Hematopoietic multipotent progenitor cell treated with erythropoietin and hydrocortisone succinate and interleukin-3 and kit ligand, for 6 days (in vitro differentiated cells): ENCODE results near the gene SLC4A4.
"Not testable (repeated sequence)": the region's sequence is repeated elsewhere in the genome, so short reads cannot be mapped to it uniquely, and the experiment has no call there.

Experiments used
- DNase-seq: peaks from one replicate; pipeline ENCODE4 v3.0.0-alpha.2; 2015

SLC4A4 gene

DNA sequence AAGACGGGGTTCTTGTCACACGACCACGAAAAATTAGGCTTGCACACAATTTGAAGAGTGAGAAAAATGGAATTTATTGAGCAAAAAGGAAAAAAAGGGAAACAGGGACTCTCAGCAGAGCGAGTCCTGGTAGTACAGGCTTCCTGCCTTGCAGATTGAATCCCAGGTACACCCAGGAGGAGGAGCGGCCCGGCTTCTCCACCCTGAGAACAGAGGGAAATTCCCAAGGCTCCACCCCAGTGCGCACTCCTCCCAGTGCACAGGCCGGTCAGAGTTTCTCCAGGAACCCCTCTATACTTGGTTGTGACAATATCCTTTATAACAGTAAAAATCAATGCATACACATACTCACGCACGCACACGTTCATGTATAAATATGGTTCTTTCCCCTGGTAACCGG, 22.0 kb downstream of the SLC4A4 start:
- no peak for DNase-seq

DNA sequence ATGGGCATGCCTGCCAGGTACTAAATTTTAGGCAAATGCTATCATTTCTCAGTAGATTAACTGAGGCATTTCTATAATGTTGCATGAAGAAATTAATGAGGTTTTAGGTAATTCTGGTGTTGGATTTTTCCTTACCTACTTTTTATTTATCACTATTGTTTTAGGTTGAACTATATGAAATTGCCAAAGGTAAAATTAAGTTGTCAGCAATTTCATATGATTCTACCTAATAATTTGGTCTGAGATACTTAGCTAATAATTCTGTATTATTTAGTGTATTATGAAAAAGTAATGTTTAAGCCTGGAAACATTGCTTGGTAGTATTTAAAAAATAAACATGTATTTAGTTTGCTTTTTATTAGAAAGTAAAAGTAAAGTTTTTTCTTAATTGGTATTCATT, 22.7 kb downstream of the SLC4A4 start:
- no peak for DNase-seq

DNA sequence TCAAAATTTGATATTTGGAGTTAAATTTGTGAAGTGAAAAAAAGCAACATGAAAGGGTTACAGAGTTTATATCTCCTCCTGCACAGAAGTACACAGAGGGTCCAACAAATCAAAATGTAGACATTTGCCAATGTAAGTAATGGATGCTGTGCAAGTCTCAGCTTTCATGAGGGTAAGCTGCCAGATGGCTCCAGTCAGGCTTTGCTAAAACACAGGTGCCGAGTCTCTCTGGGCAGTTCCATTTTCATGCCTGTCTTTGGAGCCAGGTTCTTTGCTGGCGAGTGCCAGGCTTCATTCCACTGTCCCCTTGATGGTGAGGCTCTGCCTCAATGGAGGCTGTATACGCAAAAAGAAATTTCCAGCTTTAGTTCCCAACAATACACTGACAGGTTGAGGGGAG, 27.9 kb downstream of the SLC4A4 start:
- DNase-seq: no peak

DNA sequence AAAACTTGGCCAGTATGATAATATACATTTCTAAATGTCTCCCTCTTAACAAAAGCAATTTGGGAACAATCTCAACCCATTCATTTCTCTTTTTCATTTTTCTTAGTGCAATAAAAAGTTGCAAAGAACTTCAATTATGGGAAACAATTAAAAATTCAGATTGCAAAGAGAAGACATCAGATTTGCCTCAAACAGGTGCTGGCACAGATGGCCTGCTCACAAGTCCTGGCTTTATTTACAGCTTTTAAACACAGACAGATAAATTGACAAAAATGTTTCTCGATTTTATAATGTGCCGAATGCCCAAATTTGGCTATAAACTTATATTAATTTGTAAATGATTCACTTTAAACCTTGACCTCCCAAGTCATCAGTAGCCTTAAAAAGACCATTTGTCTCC, 28.7 kb downstream of the SLC4A4 start:
- DNase-seq: no peak

DNA sequence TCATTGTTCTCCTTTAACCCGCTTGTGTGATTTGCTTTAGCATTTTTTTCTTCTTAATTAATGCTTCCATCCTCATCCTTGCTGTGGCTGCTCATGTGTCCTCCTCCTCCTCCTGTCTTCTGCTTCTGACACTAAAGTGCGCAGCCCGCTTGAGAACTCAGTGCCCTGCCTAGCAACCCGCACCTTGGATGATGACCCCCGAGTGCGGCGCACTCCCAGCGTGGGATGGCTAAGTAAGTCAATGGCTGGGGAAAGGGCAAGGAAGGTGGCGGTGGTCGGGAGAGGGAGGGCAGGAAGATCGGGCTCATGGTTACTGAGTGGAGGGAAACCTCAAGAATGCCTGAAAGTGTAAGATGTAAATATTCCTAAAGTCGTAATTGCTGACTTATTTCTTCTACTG, 30.1 kb downstream of the SLC4A4 start:
- no peak for DNase-seq

DNA sequence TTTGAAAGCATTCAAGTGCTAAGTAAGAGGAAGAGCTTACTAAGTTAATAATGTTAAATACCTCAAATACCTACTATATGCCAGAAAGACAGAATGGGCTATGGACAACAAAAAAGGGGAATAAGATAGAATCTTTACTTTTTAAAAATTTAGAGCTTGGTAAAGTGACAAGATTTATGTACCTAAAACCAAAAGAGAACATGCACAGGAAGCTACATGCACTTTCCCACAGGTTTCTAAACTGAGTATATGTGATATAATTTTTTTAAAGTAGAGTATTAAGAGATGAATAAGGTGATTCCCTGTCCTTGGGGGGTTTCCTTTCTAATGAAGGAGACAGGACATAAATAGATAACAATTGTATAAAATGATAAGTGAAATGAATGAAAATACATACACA, 30.7 kb downstream of the SLC4A4 start:
- DNase-seq: no peak

DNA sequence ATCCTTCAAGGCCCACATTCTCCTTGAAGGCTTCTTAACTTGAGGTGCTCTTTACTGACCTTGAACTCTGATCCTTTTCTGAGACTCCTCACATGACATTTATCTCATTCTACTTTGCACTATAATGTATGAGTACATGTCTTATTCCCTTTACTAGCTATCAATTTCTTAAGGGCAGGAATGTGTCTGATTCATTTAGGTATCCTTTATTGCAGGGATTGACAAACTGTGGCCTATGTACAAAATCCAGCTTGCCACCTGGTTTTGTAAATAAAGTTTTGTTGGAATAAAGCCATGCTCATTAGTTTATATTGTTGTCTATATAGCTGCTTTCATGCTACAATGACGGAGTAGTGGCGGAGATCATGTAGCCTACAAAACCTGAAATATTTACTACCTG, 36.7 kb downstream of the SLC4A4 start:
- DNase-seq: no peak

DNA sequence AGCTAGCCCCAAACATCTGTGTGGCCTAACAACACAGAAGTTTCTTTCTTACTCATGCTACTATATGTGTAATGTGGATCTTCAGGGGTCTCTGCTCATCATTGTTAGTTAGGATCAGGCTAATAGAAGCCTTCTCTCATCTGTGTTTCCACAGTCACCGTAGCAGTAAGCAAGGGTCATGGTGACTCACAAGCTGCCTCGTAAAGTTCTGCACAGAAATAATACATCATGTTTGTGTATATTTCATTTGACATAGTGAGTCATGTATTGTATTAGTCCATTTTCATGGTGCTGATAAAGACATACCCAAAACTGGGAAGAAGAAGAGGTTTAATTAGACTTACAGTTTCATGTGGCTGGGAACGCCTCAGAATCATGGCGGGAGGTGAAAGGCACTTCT, 38.7 kb downstream of the SLC4A4 start:
- no peak for DNase-seq

DNA sequence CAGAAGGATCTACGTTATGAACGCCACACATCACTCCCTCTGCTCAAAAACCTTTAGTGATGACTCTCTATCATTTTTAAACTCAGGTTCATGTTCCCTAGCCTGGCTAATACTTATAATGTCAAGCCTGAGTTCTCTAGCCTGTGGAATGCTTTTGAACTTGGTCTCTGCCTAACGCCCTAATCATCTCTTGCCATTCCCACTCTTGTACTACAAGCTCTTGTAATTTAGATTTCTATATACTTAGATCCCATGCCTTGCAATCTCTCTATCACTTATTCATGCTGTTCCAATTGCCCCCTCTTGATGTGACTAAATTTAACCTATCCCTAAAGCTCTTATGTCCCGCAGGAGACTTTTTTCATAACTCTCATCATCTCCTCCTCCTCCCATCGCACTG, 40.3 kb downstream of the SLC4A4 start:
- DNase-seq: no peak

DNA sequence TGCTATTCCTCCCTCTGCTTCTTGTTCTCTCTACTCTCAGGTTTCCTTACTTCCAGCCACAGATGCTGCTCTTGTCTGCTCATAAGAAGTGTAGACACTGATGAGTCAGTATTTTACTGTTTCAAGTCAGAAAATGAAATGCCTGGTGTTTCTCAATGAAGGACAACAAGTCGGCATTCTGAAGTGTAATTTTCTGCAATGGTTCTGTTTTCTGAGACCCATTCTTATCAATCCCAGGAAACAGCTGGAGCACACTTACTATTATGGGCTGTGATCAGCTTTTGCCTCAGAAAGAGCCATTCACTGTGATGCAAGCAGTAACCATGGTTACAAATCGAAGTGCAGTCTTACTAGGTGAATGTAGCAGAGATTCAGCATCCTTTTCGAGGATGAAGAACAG, 42.0 kb downstream of the SLC4A4 start:
- no peak for DNase-seq

DNA sequence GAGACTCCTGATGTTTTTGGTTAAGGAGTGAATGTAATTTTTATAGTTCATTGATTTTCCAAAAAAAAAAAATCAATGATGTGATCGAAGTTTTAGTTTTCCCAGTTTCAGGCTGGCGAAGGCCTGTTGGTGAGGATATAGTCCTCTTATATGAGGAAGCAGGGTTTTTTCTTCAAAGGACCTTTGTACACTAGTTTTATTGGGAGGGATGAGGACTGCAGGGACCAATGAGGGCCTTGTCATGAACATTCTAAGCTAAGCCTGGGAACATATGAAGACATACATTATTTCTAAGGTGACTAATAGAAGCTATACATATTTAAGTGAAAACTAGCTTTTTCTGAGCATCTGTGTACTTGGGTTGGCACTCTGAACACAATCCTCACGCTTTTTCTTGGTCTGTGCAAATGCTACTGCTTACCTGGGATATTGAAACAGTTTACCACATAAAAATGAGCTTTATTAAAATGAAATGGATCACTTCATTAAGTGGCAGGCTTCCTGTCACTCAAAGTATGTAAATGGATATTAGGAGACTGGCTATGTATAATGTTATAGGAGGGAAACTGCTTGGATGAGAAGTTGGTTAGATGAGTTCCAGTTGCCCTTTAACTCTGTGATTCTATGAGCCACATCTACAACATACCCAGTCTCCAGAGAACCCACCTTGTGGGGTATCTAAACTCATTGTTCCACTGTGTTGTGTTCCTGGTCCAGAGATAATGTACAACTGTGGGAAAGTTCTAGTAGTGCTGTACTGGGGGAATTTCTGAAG, 43.5 kb downstream of the SLC4A4 start:
- no peak for DNase-seq

DNA sequence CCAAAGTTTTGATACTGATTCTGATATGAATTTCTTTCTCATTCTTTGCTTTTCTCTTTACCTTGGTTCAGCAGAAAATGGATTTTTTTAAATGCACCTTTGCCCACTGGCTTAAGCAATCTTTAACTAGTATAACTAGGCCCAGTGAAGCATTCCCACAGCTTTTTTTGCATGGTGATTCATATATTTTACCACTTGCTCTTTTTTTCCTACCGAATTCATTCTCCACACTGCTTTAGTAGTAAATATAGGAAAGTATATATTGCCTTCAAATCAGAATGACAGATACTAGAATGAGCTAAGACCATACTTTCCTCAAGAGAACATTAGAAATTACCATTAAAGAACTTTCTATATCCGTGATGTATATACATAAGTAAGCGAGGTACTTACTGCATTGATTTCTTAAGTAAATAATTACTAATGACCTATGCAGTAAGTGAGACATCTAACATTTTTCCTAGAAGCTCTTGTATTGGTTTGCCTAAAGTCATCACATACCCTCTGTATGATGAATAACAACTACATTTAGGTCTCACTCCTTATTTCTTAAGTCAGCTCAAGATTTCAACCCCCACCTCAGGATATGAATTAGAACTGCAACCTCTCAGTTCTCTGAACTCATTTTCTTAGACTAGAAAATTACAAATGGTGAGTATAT, 44.2 kb downstream of the SLC4A4 start:
- DNase-seq: no peak

DNA sequence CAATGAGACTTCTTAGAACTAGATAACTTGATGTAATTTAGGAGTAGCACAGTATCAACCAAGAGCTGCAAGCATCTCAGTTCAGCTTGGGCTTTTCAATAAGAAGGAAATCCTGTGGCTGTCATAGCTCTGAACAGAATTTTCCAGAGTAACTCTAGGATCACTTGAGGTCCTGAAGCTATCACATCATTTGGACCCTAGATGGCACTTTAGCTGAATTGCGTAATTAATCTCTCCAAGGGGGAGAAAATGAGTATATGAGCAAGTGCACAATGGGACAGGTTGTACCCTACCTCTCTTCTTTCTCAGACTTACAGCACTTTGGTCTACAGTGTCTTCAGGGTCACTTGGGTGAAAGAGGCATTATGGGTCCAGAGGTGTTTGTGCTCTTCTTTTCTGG, 45.2 kb downstream of the SLC4A4 start:
- no peak for DNase-seq

DNA sequence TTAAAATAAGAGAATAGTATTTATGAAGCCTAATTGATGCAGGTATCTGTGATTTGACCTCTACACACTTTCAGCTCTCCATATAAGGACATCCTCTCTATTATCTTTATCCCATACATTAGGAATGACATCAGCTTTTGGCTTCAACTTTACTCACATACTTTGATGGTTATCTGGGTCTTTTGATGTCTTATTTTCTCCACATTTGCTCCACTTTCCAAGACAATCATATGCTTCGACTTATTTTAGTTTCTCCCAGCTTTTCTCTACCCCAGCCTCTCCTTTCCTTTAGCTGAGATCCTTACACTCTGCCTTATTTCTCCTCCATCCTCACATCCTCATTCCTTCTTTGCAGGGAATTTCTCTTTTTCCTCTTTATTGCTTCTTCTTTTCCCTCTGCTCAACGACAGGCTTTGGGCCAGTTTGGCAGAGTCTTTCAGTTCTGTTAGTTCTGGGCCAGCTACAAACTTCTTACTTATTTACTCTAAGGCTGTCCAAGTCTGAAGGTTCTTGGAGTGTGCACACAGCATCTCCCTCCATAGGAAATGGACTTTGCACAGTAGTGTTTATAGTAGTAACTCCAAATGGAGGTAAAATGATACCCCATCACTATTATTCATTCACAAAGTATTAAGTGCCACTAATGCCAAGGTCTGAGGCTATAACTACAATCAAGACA, 50.5 kb downstream of the SLC4A4 start:
- no peak for DNase-seq

DNA sequence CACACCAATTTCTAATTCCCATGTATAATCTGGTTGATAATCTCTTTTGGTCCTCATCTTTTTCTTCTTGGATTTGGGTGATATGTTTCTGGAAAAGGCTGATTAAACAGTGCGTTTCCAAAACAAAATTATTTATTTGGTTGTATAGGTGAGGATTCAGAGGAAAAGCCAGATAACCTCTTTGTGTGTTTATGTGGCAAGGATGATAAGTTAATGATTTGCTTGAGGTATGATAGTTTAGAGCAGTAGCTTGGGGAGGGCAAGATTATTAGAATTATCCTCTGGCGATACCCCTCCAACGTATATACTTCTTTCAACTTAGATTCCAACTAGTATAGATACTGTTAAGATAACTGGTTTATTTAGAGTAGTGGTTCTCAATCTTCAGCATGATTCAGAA, 53.3 kb downstream of the SLC4A4 start:
- DNase-seq: no peak

DNA sequence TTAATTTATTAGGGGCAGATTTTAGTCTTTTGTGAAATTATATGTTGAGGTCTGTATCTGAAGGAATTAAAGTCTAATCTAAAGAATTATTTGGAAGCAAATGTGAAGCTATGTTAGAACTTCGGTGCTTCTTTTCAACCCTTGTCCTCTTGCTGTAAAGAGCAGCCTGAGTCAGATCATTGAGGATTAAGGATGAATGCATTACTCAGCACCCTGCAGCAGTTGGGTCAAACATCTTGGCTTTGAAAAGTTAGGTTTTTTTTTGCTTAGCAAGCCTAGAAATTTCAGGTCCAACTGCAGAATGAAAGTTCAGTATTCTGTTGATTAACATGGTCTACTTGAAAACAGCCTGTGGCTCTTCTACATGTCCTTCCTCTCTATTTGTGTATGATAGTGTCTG, 57.6 kb downstream of the SLC4A4 start:
- no peak for DNase-seq

DNA sequence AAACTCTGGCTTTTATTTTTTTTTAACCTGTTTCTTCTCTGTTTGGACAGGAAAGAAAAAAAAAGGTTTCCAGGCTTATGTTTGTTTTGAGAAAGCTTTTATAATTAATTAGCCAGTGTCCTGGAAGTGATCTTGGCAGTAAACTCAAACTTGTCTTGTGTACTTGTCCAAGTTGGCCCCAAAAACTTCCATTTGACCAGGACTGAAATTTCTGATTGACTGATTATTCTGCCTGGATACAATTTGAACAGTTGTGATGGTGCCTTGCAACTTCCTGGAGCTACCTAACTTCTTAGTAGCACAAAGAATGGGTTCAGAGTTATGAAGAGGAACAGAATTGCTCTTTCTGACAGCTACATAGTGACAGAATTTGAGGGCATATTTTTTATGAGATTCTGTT, 62.0 kb downstream of the SLC4A4 start:
- DNase-seq: no peak

DNA sequence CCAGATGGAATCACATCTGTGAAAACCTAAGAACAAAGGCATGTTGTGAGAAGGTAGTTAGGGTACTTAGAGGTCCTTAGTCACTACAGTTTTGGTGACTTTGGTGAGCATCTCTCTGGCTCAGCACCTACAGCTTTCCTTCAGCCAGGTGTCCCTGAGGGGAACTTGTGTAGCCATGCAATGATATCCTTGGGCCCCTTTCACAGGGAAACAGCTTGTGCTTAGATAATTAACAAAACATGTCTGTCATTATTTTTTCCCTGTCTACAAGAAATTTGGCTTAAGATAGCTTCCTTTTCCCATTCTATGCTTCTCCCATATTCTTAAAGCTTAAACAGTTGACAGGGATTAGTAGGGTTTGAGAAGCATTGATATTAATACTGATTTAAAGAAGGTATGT, 63.8 kb downstream of the SLC4A4 start:
- DNase-seq: no peak

DNA sequence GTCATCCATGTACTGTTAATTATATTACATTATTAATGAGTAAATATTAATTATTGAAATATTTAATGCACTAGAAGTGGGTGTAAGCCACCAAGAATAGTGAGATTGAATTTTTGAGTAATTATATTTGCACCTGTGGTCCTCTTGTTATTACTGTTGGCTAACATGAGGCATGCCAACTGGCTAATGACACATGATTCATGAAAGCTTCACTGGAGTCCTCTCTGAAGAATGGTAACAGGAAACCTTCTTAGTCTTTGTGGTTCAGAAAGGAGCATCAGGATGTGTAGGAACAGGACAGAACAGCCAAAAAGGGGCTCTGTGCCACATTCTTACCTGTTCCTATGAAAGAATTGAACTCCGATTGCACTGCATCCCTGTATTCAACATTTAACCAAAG, 65.2 kb downstream of the SLC4A4 start:
- DNase-seq: no peak

DNA sequence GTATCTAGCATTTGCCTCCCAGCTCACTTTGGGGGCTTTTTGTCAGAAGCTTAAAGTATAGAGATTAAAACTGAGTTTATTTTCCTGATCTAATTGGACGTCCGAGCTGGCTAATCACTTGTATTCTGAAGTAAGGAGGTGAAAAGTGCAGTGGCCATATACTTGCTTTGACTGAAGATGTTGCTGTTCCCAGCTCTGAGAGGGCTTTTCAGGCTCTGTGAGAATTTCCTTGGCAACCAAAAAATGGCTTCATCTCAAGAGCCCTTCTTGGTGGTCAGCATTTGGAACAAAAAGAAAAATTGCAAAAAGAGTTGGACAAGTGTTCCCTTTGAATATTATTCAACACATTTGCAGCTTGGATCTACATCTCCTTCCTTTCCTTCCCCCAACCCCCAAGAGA, 67.0 kb downstream of the SLC4A4 start:
- no peak for DNase-seq

DNA sequence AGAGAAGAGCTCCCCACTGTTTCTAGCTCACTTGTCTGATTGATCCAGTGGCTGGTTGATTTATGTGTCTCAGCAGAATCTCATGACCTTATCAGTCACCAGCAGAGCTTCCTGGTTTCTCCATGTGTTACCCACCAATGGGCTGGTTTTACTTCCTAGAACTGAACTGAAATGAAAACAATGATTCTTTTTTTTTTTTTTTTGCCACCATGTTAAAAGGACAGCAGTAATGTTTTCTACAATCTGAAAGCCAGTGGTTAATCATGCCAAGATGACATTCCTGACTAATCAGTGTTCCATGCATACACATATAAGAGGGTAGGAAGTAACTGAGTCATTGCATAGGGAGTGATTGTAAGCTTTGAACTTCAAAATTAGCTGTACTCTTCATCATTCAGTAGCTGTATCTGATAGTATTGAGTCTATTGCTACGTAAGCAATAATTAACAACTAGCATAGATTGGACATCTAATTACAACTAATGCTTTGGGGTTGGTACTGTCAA, 67.7 kb downstream of the SLC4A4 start:
- peak; percentile 81 for DNase-seq

DNA sequence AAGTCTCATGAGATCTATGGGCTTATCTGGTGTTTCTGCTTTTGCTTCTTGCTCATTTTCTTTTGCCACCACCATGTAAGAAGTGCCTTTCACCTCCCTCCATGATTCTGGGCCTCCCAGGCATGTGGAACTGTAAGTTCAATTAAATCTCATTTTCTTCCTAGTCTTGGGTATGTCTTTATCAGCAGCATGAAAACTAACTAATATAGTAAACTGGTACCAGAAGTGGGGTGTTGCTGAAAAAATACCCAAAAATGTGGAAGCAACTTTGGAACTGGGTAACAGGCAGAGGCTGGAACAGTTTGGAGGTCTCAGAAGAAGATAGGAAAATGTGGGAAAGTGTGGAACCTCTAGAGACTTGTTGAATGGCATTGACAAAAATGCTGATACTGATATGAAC, 70.1 kb downstream of the SLC4A4 start:
- DNase-seq: not testable (repeated sequence)

DNA sequence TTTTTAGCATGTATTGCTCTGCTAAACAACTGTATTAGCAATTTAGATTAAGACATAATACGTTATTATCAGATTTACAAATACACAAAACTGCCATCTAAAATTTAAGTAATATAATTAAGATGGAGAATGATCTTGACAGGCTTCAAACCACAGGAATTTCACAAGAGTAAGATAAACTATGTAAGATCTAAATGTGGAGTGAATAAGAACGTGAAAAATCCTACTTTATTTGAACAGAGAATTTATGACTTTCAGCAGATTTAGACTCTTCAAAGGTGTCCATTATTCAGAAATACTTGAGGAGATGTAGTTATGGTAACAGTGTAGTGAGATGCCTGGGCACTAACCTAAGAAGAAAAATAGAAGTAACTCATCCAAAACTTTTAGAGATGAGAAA, 73.2 kb downstream of the SLC4A4 start:
- DNase-seq: no peak

DNA sequence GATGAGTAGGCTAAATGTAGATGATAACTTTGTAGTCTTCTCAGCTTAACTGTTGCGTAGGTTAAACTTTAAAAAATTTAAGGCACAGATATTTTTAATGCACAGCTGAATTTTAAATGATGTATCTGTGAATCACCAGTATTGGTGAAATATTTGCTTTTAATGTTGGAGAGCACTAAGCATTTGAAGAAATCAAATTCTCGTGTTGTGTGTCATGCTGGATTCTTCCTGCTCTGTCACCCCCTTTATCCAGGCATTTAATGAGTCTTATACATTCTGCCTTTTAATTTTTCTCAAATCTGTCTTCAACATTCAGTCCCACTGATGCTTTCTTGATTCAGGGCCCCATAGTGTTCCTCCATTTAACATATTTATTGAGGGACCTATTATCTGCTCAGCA, 76.7 kb downstream of the SLC4A4 start:
- no peak for DNase-seq
